Hepatocyte (in vitro differentiated cells): ENCODE measurements around the gene GDF11. TPM values are rescaled to one million over a fixed set of nuclear protein-coding genes. Genes with fewer than 3 reads are reported as not detected.
"Not testable (repeated sequence)": the region's sequence is repeated elsewhere in the genome, so short reads cannot be mapped to it uniquely, and the experiment has no call there.

Experiments
- DNase-seq: peaks from one replicate; pipeline ENCODE4 v3.0.0-alpha.2; 2016; ENCODE audit warnings: low spot score
- H2AFZ ChIP-seq: fragments of 200-600 bp; sonication (generic); 2 replicates; pipeline ENCODE4 v1.6.0; 2016; ENCODE audit warnings: antibody characterized with exemption, mild to moderate bottlenecking
- H3K27ac ChIP-seq: fragments of 200-600 bp; sonication (generic); 2 replicates; pipeline ENCODE4 v1.5.1; 2016; ENCODE audit warnings: mild to moderate bottlenecking
- H3K27me3 ChIP-seq: fragments of 200-600 bp; sonication (generic); 2 replicates; pipeline ENCODE4 v1.6.1; 2016
- H3K36me3 ChIP-seq: fragments of 200-600 bp; sonication (generic); replicated peaks from 2 replicates; pipeline ENCODE4 v1.5.1; 2016; ENCODE audit warnings: low read depth; ENCODE audit not compliant: insufficient read depth
- H3K4me1 ChIP-seq: fragments of 200-600 bp; sonication (generic); 2 replicates; pipeline ENCODE4 v1.5.1; 2016; ENCODE audit warnings: mild to moderate bottlenecking, moderate library complexity; ENCODE audit not compliant: insufficient read depth
- H3K4me2 ChIP-seq: fragments of 200-600 bp; sonication (generic); 2 replicates; pipeline ENCODE4 v1.6.0; 2016
- H3K4me3 ChIP-seq: fragments of 200-600 bp; sonication (generic); 2 replicates; pipeline ENCODE4 v1.5.1; 2016; ENCODE audit warnings: mild to moderate bottlenecking
- H3K79me2 ChIP-seq: fragments of 200-600 bp; sonication (generic); 2 replicates; pipeline ENCODE4 v1.6.0; 2017; ENCODE audit warnings: mild to moderate bottlenecking
- H3K9me2 ChIP-seq: fragments of 200-600 bp; sonication (generic); replicated peaks from 2 replicates; pipeline ENCODE4 v1.6.0; 2017; ENCODE audit warnings: mild to moderate bottlenecking; ENCODE audit not compliant: insufficient read depth
- H3K9me3 ChIP-seq: fragments of 200-600 bp; sonication (generic); 2 replicates; pipeline ENCODE4 v1.5.1; 2016; ENCODE audit warnings: low read depth, mild to moderate bottlenecking
- H4K20me1 ChIP-seq: fragments of 200-600 bp; sonication (generic); 2 replicates; pipeline ENCODE4 v1.6.0; 2016; ENCODE audit warnings: mild to moderate bottlenecking; ENCODE audit not compliant: insufficient read depth, poor library complexity, severe bottlenecking
- CTCF ChIP-seq: fragments of 200-600 bp; sonication (generic); IDR thresholded peaks from 2 replicates; pipeline ENCODE4 v1.5.1; 2016; ENCODE audit warnings: antibody characterized with exemption, mild to moderate bottlenecking; ENCODE audit not compliant: poor library complexity
- EZH2 ChIP-seq: fragments of 200-600 bp; sonication (generic); IDR thresholded peaks from 2 replicates; pipeline ENCODE4 v1.6.1; 2016; ENCODE audit warnings: antibody characterized with exemption, mild to moderate bottlenecking, borderline replicate concordance
- EZH2phosphoT487 ChIP-seq: fragments of 200-600 bp; sonication (generic); IDR thresholded peaks from one replicate; pipeline ENCODE4 v1.6.1; 2018; ENCODE audit warnings: antibody characterized with exemption, mild to moderate bottlenecking, low read depth, moderate library complexity; ENCODE audit not compliant: unreplicated experiment, severe bottlenecking
- WGBS: methylation state at CpG from one replicate; pipeline ENCODE4 v1.1.6; 2016; ENCODE audit warnings: low lambda C conversion rate; ENCODE audit errors: missing lambda C conversion rate; 5-methylcytosine and 5-hydroxymethylcytosine counted together
- polyA plus RNA-seq: library from polyadenylated mRNA; unstranded; fragments of >200 nt; fragmentation: Nextera tagmentation; extraction: Ambion mirVana; gene quantifications from 2 replicates; pipeline ENCODE4 v1.2.1, GENCODE V29; 2016
- total RNA-seq: library from RNA; depleted of rRNA; stranded (reverse); fragments of >200 nt; gene quantifications from 2 replicates; pipeline ENCODE4 v1.2.3, GENCODE V29; 2014

Gene GDF11
- total and polyA plus RNA-seq, 2 experiments from 2014 or later = 4.1 to 7.9 TPM

GRCh38 chr12:55757701-55758100 is 14.8 kb downstream of the GDF11 start:
- 81% methylated on average over 2 of the region's 2 CpGs for WGBS
- Histone ChIP-seq H3K27ac (no peak overlapping the region), H2AFZ (no peak overlapping the region), H3K4me2 (no peak overlapping the region), H3K4me1 (no peaks in the 10 kb centered on the region), H3K27me3 (no peaks in the 10 kb centered on the region), H3K79me2 (peaks cover 8% of the 10 kb centered on the region), H3K9me2 (no peaks in the 10 kb centered on the region), H3K36me3 (peaks cover 7% of the 10 kb centered on the region), H3K9me3 (no peaks in the 10 kb centered on the region), H4K20me1 (no peaks in the 10 kb centered on the region), H3K4me3 (no peak overlapping the region)
- DNase-seq = no peak
- no peak for TF ChIP-seq CTCF
- no peak for TF ChIP-seq EZH2phosphoT487
- TF ChIP-seq EZH2 = no peak

GRCh38 chr12:55758575-55758974 is 15.7 kb downstream of the GDF11 start:
- not testable (repeated sequence) for H2AFZ ChIP-seq, H3K4me2 ChIP-seq, H3K4me3 ChIP-seq, H3K36me3 ChIP-seq, H3K27ac ChIP-seq, H3K9me3 ChIP-seq, H3K4me1 ChIP-seq, DNase-seq, H4K20me1 ChIP-seq, H3K9me2 ChIP-seq, H3K27me3 ChIP-seq
- H3K79me2 ChIP-seq = peaks cover 13% of the 10 kb centered on the region
- 100% methylated on average over 4 of the region's 4 CpGs for WGBS

- Histone ChIP-seq H4K20me1 (no peaks in the 10 kb centered on the region), H3K4me1 (no peaks in the 10 kb centered on the region), H2AFZ (no peak overlapping the region), H3K36me3 (peaks cover 7% of the 10 kb centered on the region), H3K9me3 (no peaks in the 10 kb centered on the region), H3K27me3 (no peaks in the 10 kb centered on the region), H3K4me2 (no peak overlapping the region), H3K4me3 (no peak overlapping the region), H3K27ac (no peak overlapping the region), H3K79me2 (peaks cover 22% of the 10 kb centered on the region), H3K9me2 (no peaks in the 10 kb centered on the region)
- no peak for DNase-seq
- WGBS = 97% methylated on average over 6 of the region's 6 CpGs
- no peak for TF ChIP-seq EZH2
- no peak for TF ChIP-seq CTCF
These were observed 17.7 kb downstream of the GDF11 start for GRCh38 chr12:55760663-55761062.

GRCh38 chr12:55762646-55763045 is 19.7 kb downstream of the GDF11 start:
- no peak overlapping the region for H2AFZ ChIP-seq
- no peaks in the 10 kb centered on the region for H3K4me1 ChIP-seq
- H4K20me1 ChIP-seq = no peaks in the 10 kb centered on the region
- no peaks in the 10 kb centered on the region for H3K9me3 ChIP-seq
- no peak overlapping the region for H3K4me2 ChIP-seq
- no peaks in the 10 kb centered on the region for H3K27me3 ChIP-seq
- no peak overlapping the region for H3K4me3 ChIP-seq
- no peak overlapping the region for H3K27ac ChIP-seq
- peaks cover 7% of the 10 kb centered on the region for H3K36me3 ChIP-seq
- H3K79me2 ChIP-seq = peaks cover 27% of the 10 kb centered on the region
- no peaks in the 10 kb centered on the region for H3K9me2 ChIP-seq
- TF ChIP-seq EZH2 (no peak), CTCF (no peak), EZH2phosphoT487 (no peak)
- DNase-seq = no peak
